ENCODE measurements around the gene OPN3.

Gene OPN3

DNA sequence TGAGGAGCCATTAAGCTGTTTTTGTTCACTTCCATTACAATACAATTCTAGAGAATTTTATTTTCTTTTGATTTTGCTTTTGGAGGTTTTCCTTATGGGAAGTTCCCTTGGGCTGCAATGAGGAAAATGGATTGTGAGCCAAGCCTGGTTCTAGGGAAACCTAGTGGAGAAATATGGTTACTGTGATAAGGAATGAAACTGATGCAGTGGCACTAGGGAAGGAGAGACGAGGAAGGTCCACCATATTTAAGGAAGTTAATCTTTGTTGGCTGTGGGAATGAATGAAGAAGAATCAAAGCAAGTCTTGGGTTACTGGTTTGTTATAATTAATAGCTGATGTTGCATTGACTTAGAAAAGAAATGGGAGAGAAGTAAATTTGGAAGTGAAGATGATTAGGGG, 28.4 kb downstream of the OPN3 start:
- TF ChIP-seq CTCF (IDR thresholded peaks at IDR 0.05; ENCODE audit: borderline replicate concordance, insufficient read depth, low read depth, low read length): no peak

DNA sequence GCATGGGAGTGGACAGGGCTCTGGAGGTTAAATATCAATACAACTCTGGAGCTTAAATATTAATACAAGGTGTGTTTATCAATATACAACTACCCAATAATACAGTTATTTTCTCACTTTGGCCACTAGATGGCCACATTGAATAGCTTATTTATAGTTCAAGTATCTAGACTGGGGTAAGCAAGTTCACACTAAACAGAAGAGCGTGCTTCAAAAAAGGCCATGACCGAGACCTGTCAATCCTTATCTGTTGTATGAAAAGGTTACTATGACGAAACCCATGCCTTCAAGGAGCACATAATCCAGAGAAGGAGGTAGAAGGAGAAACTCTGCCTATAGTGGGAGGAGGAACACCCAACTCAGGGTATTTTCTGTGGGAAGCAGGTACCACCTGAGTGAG, 29.1 kb downstream of the OPN3 start:
- no peak overlapping the region for H3K4me3 ChIP-seq (ENCODE audit: low read depth, low read length)
- TF ChIP-seq CTCF (IDR thresholded peaks at IDR 0.05; ENCODE audit: borderline replicate concordance, insufficient read depth, low read depth, low read length): peak; percentile 30; the same call in 1 of the 2 replicates

More for the DNA sequence above, 28.4 kb downstream of the OPN3 start:
- no peak overlapping the region for H3K4me3 ChIP-seq (ENCODE audit: low read depth, low read length)

GRCh38 chr1:241610056-241610815, 29.9 kb downstream of the OPN3 start:
- no peak for TF ChIP-seq CTCF (IDR thresholded peaks at IDR 0.05; ENCODE audit: borderline replicate concordance, insufficient read depth, low read depth, low read length)
- no peak overlapping the region for H3K4me3 ChIP-seq (ENCODE audit: low read depth, low read length)

DNA sequence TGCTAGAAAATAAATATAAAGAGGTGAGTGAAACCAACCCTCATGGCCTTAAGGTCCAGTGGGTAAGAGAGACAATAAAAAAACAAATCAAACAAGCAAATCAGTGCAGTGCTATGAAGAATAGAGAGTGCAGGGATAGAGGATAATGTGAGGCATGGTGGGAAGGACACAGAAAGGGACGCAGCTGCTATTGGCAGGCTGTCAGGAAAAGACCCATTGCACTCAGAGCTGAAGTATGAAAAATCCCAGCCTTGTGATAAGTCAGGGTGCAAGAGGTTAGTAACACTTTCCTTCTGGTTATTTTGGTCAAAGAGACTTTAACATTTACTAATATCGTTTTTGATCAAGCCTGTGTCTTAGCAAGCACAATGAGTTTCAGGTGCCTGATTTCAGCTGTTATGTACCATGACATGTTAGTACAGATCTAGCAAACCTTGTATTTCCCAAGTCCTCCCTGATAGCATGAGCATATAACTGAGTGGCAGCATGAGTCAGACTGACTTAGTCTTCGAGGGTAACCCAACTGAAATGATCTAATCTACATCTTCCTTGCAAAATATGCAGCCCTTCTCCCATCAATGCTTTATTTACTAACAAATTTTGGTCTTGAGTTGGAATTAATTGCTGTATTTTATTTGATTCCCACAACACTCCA, 31.7 kb downstream of the OPN3 start:
- no peak for TF ChIP-seq CTCF (IDR thresholded peaks at IDR 0.05; ENCODE audit: borderline replicate concordance, insufficient read depth, low read depth, low read length)
- H3K4me3 ChIP-seq (ENCODE audit: low read depth, low read length): no peak overlapping the region

DNA sequence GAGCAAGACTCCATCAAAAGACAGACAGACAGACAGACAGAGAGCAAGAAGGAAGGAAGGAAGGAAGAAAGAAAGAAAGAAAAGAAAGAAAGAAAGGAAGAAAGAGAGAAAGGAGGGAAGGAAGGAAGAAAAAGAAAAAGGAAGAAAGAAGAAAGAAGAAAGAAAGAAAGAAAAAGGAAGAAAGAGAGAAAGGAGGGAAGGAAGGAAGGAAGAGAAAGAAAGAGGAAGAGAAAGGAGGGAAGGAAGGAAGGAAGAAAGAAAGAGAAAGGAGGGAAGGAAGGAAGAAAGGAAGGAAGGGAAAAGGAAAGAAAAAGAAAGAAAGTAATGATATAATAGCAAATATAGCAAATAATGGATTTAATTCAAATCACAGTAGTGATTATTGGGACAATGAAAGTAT, 32.7 kb downstream of the OPN3 start:
- TF ChIP-seq CTCF (IDR thresholded peaks at IDR 0.05; ENCODE audit: borderline replicate concordance, insufficient read depth, low read depth, low read length): no peak
- H3K4me3 ChIP-seq (ENCODE audit: low read depth, low read length): no peak overlapping the region

- H3K4me3 ChIP-seq (ENCODE audit: low read depth, low read length): no peak overlapping the region
- no peak for TF ChIP-seq CTCF (IDR thresholded peaks at IDR 0.05; ENCODE audit: borderline replicate concordance, insufficient read depth, low read depth, low read length)
Observed at GRCh38 chr1:241606544-241606943, 33.6 kb downstream of the OPN3 start.
